SK-N-MC (cell line): ENCODE measurements around the gene BCL7B.

Experiments
- EZH2 ChIP-seq: fragments of 200-600 bp; sonication (generic); IDR thresholded peaks from one replicate; pipeline ENCODE4 v1.6.1; 2017; ENCODE audit warnings: antibody characterized with exemption
- FOXP2 ChIP-seq: optimal IDR thresholded peaks from 2 replicates; pipeline ENCODE3; 2011; ENCODE audit warnings: mild to moderate bottlenecking, moderate library complexity; ENCODE audit not compliant: insufficient read depth; ENCODE audit errors: extremely low read length, control extremely low read depth
- POLR2AphosphoS5 ChIP-seq: IDR thresholded peaks from 2 replicates; pipeline ENCODE4 v1.6.1; 2012; ENCODE audit warnings: mild to moderate bottlenecking, low read depth, low read length, borderline replicate concordance

DNA sequence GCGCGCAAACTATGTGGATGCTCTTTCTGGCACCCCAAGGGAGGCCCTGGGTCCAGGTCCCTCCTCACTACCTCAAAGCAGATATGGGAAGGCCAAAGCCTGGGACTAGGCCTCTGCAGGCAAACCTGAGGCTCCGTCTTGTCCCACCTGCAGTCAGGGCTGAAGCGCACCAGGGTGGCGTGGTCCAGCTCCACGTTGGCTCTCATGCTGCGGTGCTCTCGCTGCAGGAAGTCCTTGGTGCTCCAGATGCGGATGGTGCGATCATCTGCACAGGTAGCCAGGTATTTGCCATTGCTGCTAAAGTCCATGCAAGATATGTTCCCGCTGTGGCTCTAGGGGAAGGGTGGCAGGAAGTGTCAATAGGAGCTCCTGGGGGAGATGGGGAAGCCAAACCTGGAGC lies 16.3 kb upstream of the BCL7B start:
- no peak for TF ChIP-seq POLR2AphosphoS5
- no peak for TF ChIP-seq FOXP2
- no peak for TF ChIP-seq EZH2
